Endothelial cell (in vitro differentiated cells): ENCODE results near the gene ARFGAP1. TPM values are rescaled to one million over a fixed set of nuclear protein-coding genes. Genes with fewer than 3 reads are reported as not detected.

Source experiments
- DNase-seq: peaks from one replicate; pipeline ENCODE4 v3.0.0; 2021; ENCODE audit warnings: low spot score
- H3K27ac Mint-ChIP-seq: one replicate; pipeline ENCODE4 v1.8.0; 2021; ENCODE audit warnings: mixed read lengths, inconsistent platforms; ENCODE audit not compliant: unreplicated experiment
- H3K27me3 Mint-ChIP-seq: one replicate; pipeline ENCODE4 v1.8.0; 2021; ENCODE audit warnings: mild to moderate bottlenecking, moderate library complexity, mixed read lengths, inconsistent platforms; ENCODE audit not compliant: unreplicated experiment
- H3K36me3 Mint-ChIP-seq: one replicate; pipeline ENCODE4 v1.8.0; 2021; ENCODE audit warnings: mild to moderate bottlenecking, low read depth, mixed read lengths, inconsistent platforms; ENCODE audit not compliant: unreplicated experiment
- H3K4me1 Mint-ChIP-seq: one replicate; pipeline ENCODE4 v1.8.0; 2021; ENCODE audit warnings: mild to moderate bottlenecking, mixed read lengths, inconsistent platforms; ENCODE audit not compliant: unreplicated experiment
- H3K4me3 Mint-ChIP-seq: one replicate; pipeline ENCODE4 v1.8.0; 2021; ENCODE audit warnings: mild to moderate bottlenecking, mixed read lengths, inconsistent platforms; ENCODE audit not compliant: unreplicated experiment
- H3K9me3 Mint-ChIP-seq: one replicate; pipeline ENCODE4 v1.8.0; 2021; ENCODE audit warnings: mixed read lengths, inconsistent platforms; ENCODE audit not compliant: unreplicated experiment
- CTCF ChIP-seq: fragments of 200-600 bp; sonication (generic); IDR thresholded peaks from one replicate; pipeline ENCODE4 v1.5.0; 2021; ENCODE audit warnings: antibody characterized with exemption; ENCODE audit not compliant: unreplicated experiment
- total RNA-seq: library from RNA; stranded (reverse); fragmentation: NEBNext Ultra II Directional; extraction: Animal tissue kit (Norgen Biotek cat#: 25700); gene quantifications from one replicate; pipeline ENCODE4 v1.2.1, GENCODE V29; 2021; ENCODE audit not compliant: unreplicated experiment

ARFGAP1 gene
- total RNA-seq, 1 donor from 2014 or later, result 106 TPM

GRCh38 chr20:63232235-63233060 is 40.2 kb upstream of the ARFGAP1 start:
- H3K27me3 Mint-ChIP-seq, result peaks cover 5% of the 10 kb centered on the region
- TF ChIP-seq CTCF, result no peak
- no peak overlapping the region for H3K27ac Mint-ChIP-seq
- no peak for DNase-seq
- no peaks in the 10 kb centered on the region for H3K9me3 Mint-ChIP-seq
- H3K4me1 Mint-ChIP-seq, result peaks cover 8% of the 10 kb centered on the region
- H3K4me3 Mint-ChIP-seq, result no peak overlapping the region
- H3K36me3 Mint-ChIP-seq, result no peaks in the 10 kb centered on the region

- TF ChIP-seq CTCF, result no peak
- Mint-ChIP-seq H3K9me3 (no peaks in the 10 kb centered on the region), H3K27me3 (peaks cover 5% of the 10 kb centered on the region), H3K4me1 (peaks cover 8% of the 10 kb centered on the region), H3K27ac (no peak overlapping the region), H3K36me3 (no peaks in the 10 kb centered on the region), H3K4me3 (no peak overlapping the region)
- DNase-seq, result no peak
Measured at GRCh38 chr20:63233061-63233344, 39.6 kb upstream of the ARFGAP1 start.

GRCh38 chr20:63233924-63234323 is 38.7 kb upstream of the ARFGAP1 start:
- no peak overlapping the region for H3K4me3 Mint-ChIP-seq
- TF ChIP-seq CTCF, result no peak
- H3K36me3 Mint-ChIP-seq, result no peaks in the 10 kb centered on the region
- no peak for DNase-seq
- H3K27me3 Mint-ChIP-seq, result peaks cover 5% of the 10 kb centered on the region
- H3K4me1 Mint-ChIP-seq, result peaks cover 8% of the 10 kb centered on the region
- H3K27ac Mint-ChIP-seq, result no peak overlapping the region
- no peaks in the 10 kb centered on the region for H3K9me3 Mint-ChIP-seq

GRCh38 chr20:63234693-63235398 is 37.8 kb upstream of the ARFGAP1 start:
- Mint-ChIP-seq H3K4me3 (no peak overlapping the region), H3K4me1 (peaks cover 6% of the 10 kb centered on the region), H3K27ac (no peak overlapping the region), H3K27me3 (peaks cover under 1% of the 10 kb centered on the region), H3K36me3 (no peaks in the 10 kb centered on the region), H3K9me3 (no peaks in the 10 kb centered on the region)
- peak; percentile 54 for TF ChIP-seq CTCF
- DNase-seq, result peak; percentile 58

- H3K36me3 Mint-ChIP-seq, result no peaks in the 10 kb centered on the region
- H3K4me3 Mint-ChIP-seq, result no peak within 1 kb of the TSS
- DNase-seq, result no peak
- no peak within 1 kb of the TSS for H3K27ac Mint-ChIP-seq
- H3K4me1 Mint-ChIP-seq, result no peaks in the 10 kb centered on the region
- H3K27me3 Mint-ChIP-seq, result no peaks in the 10 kb centered on the region
- H3K9me3 Mint-ChIP-seq, result no peaks in the 10 kb centered on the region
- no peak for TF ChIP-seq CTCF
Measured at GRCh38 chr20:63235399-63235983, 37.1 kb upstream of the ARFGAP1 start, which contains the start of gene BIRC7. Gene BIRC7, plus strand, starts transcription at chr20:63235905. Its CDS starts 192 bp downstream, at chr20:63236097.
